ENCODE results near the gene NCKAP5.

DNA sequence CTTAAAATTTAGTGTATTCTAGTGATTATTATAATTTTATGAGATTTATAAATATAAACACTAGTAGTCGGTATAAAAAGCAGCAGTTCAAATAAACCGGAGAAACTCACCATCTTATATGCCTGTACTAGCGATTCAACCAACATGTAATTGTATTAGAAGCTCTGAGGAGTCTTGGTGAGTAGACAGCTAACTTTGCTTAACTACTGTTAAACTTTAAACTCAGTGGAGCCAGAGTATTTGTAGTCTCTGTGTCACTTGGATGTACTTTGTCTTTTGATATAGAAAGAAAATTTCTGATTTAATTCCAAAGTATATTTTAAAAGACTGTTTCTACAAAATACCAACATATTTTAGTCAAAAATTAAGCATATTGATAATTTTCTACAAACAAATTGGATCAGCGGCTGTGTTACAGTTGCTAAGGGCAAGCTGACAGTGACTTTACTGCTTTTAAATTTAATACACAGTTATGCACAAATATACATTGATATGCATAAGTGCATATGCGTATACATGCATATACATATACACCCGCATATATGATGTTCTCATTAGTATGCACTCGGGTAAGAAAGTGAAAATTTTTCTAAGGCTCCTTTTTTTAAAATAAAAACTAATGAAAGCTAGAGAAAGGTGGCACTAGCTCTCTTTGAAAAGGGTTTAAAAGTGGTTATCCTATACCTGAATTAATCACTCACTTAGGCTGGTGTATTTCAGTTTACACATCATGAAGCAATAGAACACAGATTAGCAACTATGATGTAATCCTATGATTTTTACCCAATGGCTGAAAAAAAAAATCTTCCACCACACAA, 374.5 kb downstream of the NCKAP5 start:
- TF ChIP-seq, protein P1, sequence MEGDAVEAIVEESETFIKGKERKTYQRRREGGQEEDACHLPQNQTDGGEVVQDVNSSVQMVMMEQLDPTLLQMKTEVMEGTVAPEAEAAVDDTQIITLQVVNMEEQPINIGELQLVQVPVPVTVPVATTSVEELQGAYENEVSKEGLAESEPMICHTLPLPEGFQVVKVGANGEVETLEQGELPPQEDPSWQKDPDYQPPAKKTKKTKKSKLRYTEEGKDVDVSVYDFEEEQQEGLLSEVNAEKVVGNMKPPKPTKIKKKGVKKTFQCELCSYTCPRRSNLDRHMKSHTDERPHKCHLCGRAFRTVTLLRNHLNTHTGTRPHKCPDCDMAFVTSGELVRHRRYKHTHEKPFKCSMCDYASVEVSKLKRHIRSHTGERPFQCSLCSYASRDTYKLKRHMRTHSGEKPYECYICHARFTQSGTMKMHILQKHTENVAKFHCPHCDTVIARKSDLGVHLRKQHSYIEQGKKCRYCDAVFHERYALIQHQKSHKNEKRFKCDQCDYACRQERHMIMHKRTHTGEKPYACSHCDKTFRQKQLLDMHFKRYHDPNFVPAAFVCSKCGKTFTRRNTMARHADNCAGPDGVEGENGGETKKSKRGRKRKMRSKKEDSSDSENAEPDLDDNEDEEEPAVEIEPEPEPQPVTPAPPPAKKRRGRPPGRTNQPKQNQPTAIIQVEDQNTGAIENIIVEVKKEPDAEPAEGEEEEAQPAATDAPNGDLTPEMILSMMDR (IDR thresholded peaks at IDR 0.05): peak; percentile 25; the same call in 2 of the 3 replicates
- peak; percentile 54; the same call in 2 of the 3 replicates for TF ChIP-seq SMC3 (IDR thresholded peaks at IDR 0.05)
- TF ChIP-seq, protein P2, sequence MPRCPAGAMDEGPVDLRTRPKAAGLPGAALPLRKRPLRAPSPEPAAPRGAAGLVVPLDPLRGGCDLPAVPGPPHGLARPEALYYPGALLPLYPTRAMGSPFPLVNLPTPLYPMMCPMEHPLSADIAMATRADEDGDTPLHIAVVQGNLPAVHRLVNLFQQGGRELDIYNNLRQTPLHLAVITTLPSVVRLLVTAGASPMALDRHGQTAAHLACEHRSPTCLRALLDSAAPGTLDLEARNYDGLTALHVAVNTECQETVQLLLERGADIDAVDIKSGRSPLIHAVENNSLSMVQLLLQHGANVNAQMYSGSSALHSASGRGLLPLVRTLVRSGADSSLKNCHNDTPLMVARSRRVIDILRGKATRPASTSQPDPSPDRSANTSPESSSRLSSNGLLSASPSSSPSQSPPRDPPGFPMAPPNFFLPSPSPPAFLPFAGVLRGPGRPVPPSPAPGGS (IDR thresholded peaks at IDR 0.05): no peak
- TF ChIP-seq EP300 (IDR thresholded peaks at IDR 0.05): no peak
- no peak for TF ChIP-seq MAZ (IDR thresholded peaks at IDR 0.05; ENCODE audit: borderline replicate concordance, low read depth, low read length)
- TF ChIP-seq, protein P3, sequence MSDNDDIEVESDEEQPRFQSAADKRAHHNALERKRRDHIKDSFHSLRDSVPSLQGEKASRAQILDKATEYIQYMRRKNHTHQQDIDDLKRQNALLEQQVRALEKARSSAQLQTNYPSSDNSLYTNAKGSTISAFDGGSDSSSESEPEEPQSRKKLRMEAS (IDR thresholded peaks at IDR 0.05): no peak
- TF ChIP-seq, protein P4, sequence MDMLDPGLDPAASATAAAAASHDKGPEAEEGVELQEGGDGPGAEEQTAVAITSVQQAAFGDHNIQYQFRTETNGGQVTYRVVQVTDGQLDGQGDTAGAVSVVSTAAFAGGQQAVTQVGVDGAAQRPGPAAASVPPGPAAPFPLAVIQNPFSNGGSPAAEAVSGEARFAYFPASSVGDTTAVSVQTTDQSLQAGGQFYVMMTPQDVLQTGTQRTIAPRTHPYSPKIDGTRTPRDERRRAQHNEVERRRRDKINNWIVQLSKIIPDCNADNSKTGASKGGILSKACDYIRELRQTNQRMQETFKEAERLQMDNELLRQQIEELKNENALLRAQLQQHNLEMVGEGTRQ (IDR thresholded peaks at IDR 0.05): no peak
- no peak for TF ChIP-seq JUN (IDR thresholded peaks at IDR 0.05)
- no peak for TF ChIP-seq RNF2 (IDR thresholded peaks at IDR 0.05; ENCODE audit: borderline replicate concordance, low read depth)

Measured in A549 (cell line).